Progenitor cell of endocrine pancreas (in vitro differentiated cells): ENCODE results near the gene MXD1. TPM values are rescaled to one million over a fixed set of nuclear protein-coding genes. Genes with fewer than 3 reads are reported as not detected.

Experiments used
- DNase-seq: peaks from one replicate; pipeline ENCODE4 v3.0.0; 2021; ENCODE audit warnings: low spot score; ENCODE audit not compliant: unreplicated experiment
- H3K27ac Mint-ChIP-seq: 2 replicates; pipeline ENCODE4 v1.8.0; 2021; ENCODE audit warnings: mild to moderate bottlenecking, moderate library complexity, mixed read lengths
- H3K27me3 Mint-ChIP-seq: 2 replicates; pipeline ENCODE4 v1.8.0; 2021; ENCODE audit warnings: mixed read lengths
- H3K36me3 Mint-ChIP-seq: 2 replicates; pipeline ENCODE4 v1.8.0; 2022; ENCODE audit warnings: mixed read lengths; ENCODE audit not compliant: insufficient read depth
- H3K4me1 Mint-ChIP-seq: 2 replicates; pipeline ENCODE4 v1.8.0; 2021; ENCODE audit warnings: low read depth, mixed read lengths
- H3K4me3 Mint-ChIP-seq: 2 replicates; pipeline ENCODE4 v1.8.0; 2021; ENCODE audit warnings: low read depth, mild to moderate bottlenecking, moderate library complexity, mixed read lengths
- H3K9me3 Mint-ChIP-seq: 2 replicates; pipeline ENCODE4 v1.8.0; 2021; ENCODE audit warnings: low read depth, mixed read lengths
- CTCF ChIP-seq: fragments of 200-600 bp; sonication (generic); IDR thresholded peaks from one replicate; pipeline ENCODE4 v1.5.0; 2021; ENCODE audit warnings: antibody characterized with exemption, mild to moderate bottlenecking; ENCODE audit not compliant: unreplicated experiment
- total RNA-seq: library from RNA; stranded (reverse); gene quantifications from 2 replicates; pipeline ENCODE4 v1.2.1, GENCODE V29; 2021

MXD1 gene
- total RNA-seq, 1 donor from 2014 or later, result 10.8 TPM

DNA sequence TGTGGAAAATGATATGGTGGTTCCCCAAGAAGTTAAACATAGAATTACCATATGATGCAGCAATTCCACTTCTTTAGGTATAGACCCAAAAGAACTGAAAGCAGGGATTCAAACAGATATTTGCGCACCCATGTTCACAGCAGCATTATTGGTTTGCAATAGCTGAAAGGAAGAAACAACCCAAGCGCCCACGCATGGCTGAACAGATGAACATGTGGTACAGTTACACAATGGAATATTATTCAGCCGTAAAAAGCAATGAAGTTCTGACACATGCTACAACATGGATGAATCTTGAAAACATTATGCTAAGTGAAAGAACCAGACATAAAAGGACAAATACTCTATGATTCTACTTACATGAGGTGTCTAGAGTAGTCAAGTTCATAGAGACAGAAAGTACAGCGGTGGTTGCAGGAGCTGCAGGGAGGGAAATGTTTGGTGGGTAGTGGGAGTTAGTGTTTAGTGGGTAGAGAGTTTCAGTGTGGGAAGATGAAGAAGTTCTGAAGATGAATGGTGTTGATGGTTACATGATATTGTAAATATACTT lies 73.3 kb downstream of the MXD1 start:
- Mint-ChIP-seq H3K4me3 (no peak overlapping the region), H3K27ac (peak overlapping the region; percentile 0), H3K9me3 (no peaks in the 10 kb centered on the region), H3K27me3 (no peaks in the 10 kb centered on the region), H3K36me3 (peaks cover 2% of the 10 kb centered on the region), H3K4me1 (no peaks in the 10 kb centered on the region)
- no peak for DNase-seq
- no peak for TF ChIP-seq CTCF

GRCh38 chr2:69989009-69989408 lies 74.1 kb downstream of the MXD1 start:
- Mint-ChIP-seq H3K9me3 (no peaks in the 10 kb centered on the region), H3K27ac (no peak overlapping the region), H3K36me3 (peaks cover 6% of the 10 kb centered on the region), H3K27me3 (no peaks in the 10 kb centered on the region), H3K4me3 (no peak overlapping the region), H3K4me1 (no peaks in the 10 kb centered on the region)
- DNase-seq, result no peak
- no peak for TF ChIP-seq CTCF

GRCh38 chr2:69989441-69990105 lies 74.7 kb downstream of the MXD1 start:
- Mint-ChIP-seq H3K27me3 (no peaks in the 10 kb centered on the region), H3K27ac (no peak overlapping the region)

More at GRCh38 chr2:69989441-69990105, 74.7 kb downstream of the MXD1 start:
- Mint-ChIP-seq H3K4me1 (no peaks in the 10 kb centered on the region), H3K9me3 (no peaks in the 10 kb centered on the region), H3K36me3 (peaks cover 9% of the 10 kb centered on the region), H3K4me3 (no peak overlapping the region)
- no peak for TF ChIP-seq CTCF
- DNase-seq, result no peak

Other genes starting within 250 kb of the MXD1 start
- 250 and 262 TPM in 2 replicates for gene ANXA4, start 173.0 kb upstream of the MXD1 start, total RNA-seq
- 33.1 and 39.2 TPM in 2 replicates for gene GMCL1, start 85.4 kb upstream of the MXD1 start, total RNA-seq
- gene SNRNP27, start 21.2 kb upstream of the MXD1 start, total RNA-seq, result 46.7 and 47.2 TPM in 2 replicates
- gene ASPRV1, start 46.5 kb downstream of the MXD1 start, total RNA-seq, result 1.1 and 1.2 TPM in 2 replicates
- gene PCBP1, start 172.4 kb downstream of the MXD1 start, total RNA-seq, result 295 and 305 TPM in 2 replicates